Measurements from ENCODE around the gene GRB2. TPM values are rescaled to one million over a fixed set of nuclear protein-coding genes. Genes with fewer than 3 reads are reported as not detected.

Gene GRB2
- total and polyA plus RNA-seq, 2 experiments from 2014 or later, result 89.0 to 112 TPM

- Histone ChIP-seq H3K27ac (ENCODE audit: low read depth) (no peak overlapping the region), H3K4me1 (ENCODE audit: insufficient read depth) (peaks cover 65% of the 10 kb centered on the region), H3K27me3 (ENCODE audit: insufficient read depth) (no peaks in the 10 kb centered on the region), H3F3A (replicated peaks; ENCODE audit: low read depth) (peaks cover 17% of the 10 kb centered on the region), H2AFZ (no peak overlapping the region), H3K4me3 (no peak overlapping the region), H3K9me2 (ENCODE audit: insufficient read depth) (no peaks in the 10 kb centered on the region), H4K20me1 (replicated peaks; ENCODE audit: insufficient read depth) (no peaks in the 10 kb centered on the region; the same call in 1 of the 2 replicates), H3K36me3 (ENCODE audit: insufficient read depth) (no peaks in the 10 kb centered on the region), H3K4me2 (no peak overlapping the region), H3K79me2 (replicated peaks; ENCODE audit: insufficient read depth) (peaks cover 74% of the 10 kb centered on the region)
- H3K36me3 Mint-ChIP-seq (ENCODE audit: low read depth), result no peaks in the 10 kb centered on the region
- peaks cover 65% of the 10 kb centered on the region for H3K4me1 Mint-ChIP-seq
- DNase-seq (ENCODE audit: low spot score), result no peak
- H3K27ac Mint-ChIP-seq, result no peak overlapping the region
- no peaks in the 10 kb centered on the region for H3K9me3 Mint-ChIP-seq
- no peak overlapping the region for H3K4me3 Mint-ChIP-seq
- TF ChIP-seq ZNF114 (CRISPR knock-in tag; IDR thresholded peaks at IDR 0.05) (no peak), EZH2phosphoT487 (IDR thresholded peaks at IDR 0.05; ENCODE audit: unreplicated experiment) (no peak), STAT1 (IDR thresholded peaks at IDR 0.05; ENCODE audit: unreplicated experiment) (no peak), ZNF462 (CRISPR knock-in tag; IDR thresholded peaks at IDR 0.05) (no peak), EZH2 (IDR thresholded peaks at IDR 0.05; ENCODE audit: low read depth, unreplicated experiment) (no peak), NANOG (IDR thresholded peaks at IDR 0.05; ENCODE audit: borderline replicate concordance) (no peak), JUNB (IDR thresholded peaks at IDR 0.05; ENCODE audit: unreplicated experiment) (no peak), ZNF331 (CRISPR knock-in tag; IDR thresholded peaks at IDR 0.05; ENCODE audit: low read depth) (no peak), POLR2AphosphoS5 (IDR thresholded peaks at IDR 0.05; ENCODE audit: low read depth) (no peak), ETS1 (IDR thresholded peaks at IDR 0.05) (no peak), CREB1 (CRISPR knock-in tag; IDR thresholded peaks at IDR 0.05; ENCODE audit: low read depth) (no peak)
- TF ChIP-seq, protein P1, sequence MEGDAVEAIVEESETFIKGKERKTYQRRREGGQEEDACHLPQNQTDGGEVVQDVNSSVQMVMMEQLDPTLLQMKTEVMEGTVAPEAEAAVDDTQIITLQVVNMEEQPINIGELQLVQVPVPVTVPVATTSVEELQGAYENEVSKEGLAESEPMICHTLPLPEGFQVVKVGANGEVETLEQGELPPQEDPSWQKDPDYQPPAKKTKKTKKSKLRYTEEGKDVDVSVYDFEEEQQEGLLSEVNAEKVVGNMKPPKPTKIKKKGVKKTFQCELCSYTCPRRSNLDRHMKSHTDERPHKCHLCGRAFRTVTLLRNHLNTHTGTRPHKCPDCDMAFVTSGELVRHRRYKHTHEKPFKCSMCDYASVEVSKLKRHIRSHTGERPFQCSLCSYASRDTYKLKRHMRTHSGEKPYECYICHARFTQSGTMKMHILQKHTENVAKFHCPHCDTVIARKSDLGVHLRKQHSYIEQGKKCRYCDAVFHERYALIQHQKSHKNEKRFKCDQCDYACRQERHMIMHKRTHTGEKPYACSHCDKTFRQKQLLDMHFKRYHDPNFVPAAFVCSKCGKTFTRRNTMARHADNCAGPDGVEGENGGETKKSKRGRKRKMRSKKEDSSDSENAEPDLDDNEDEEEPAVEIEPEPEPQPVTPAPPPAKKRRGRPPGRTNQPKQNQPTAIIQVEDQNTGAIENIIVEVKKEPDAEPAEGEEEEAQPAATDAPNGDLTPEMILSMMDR (conservative IDR thresholded peaks at IDR 0.05; ENCODE audit: low read depth in 2 of 2), result no peak
- TF ChIP-seq, protein P2, sequence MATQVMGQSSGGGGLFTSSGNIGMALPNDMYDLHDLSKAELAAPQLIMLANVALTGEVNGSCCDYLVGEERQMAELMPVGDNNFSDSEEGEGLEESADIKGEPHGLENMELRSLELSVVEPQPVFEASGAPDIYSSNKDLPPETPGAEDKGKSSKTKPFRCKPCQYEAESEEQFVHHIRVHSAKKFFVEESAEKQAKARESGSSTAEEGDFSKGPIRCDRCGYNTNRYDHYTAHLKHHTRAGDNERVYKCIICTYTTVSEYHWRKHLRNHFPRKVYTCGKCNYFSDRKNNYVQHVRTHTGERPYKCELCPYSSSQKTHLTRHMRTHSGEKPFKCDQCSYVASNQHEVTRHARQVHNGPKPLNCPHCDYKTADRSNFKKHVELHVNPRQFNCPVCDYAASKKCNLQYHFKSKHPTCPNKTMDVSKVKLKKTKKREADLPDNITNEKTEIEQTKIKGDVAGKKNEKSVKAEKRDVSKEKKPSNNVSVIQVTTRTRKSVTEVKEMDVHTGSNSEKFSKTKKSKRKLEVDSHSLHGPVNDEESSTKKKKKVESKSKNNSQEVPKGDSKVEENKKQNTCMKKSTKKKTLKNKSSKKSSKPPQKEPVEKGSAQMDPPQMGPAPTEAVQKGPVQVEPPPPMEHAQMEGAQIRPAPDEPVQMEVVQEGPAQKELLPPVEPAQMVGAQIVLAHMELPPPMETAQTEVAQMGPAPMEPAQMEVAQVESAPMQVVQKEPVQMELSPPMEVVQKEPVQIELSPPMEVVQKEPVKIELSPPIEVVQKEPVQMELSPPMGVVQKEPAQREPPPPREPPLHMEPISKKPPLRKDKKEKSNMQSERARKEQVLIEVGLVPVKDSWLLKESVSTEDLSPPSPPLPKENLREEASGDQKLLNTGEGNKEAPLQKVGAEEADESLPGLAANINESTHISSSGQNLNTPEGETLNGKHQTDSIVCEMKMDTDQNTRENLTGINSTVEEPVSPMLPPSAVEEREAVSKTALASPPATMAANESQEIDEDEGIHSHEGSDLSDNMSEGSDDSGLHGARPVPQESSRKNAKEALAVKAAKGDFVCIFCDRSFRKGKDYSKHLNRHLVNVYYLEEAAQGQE (IDR thresholded peaks at IDR 0.05; ENCODE audit: unreplicated experiment), result no peak
- no peak for ATAC-seq
- peaks cover 3% of the 10 kb centered on the region for H3K27me3 Mint-ChIP-seq (ENCODE audit: insufficient read depth, low read depth, poor library complexity)
Measured at GRCh38 chr17:75348386-75349012, 57.0 kb downstream of the GRB2 start.

Measured in GM23338 (cell line).